Measurements from ENCODE around the gene ATXN7.

Gene ATXN7

GRCh38 chr3:63980019-63980418 is 116.4 kb downstream of the ATXN7 start:
- DNase-seq (ENCODE audit: extremely low read depth in 1 of 2, low read depth in 1 of 2): no peak

- DNase-seq (ENCODE audit: extremely low read depth in 1 of 2, low read depth in 1 of 2): no peak
Observed at GRCh38 chr3:63980830-63981498, 117.3 kb downstream of the ATXN7 start.

GRCh38 chr3:63981980-63982379 is 118.3 kb downstream of the ATXN7 start:
- DNase-seq (ENCODE audit: extremely low read depth in 1 of 2, low read depth in 1 of 2): no peak

GRCh38 chr3:63984391-63984790 is 120.7 kb downstream of the ATXN7 start:
- DNase-seq (ENCODE audit: extremely low read depth in 1 of 2, low read depth in 1 of 2): no peak

- no peak for DNase-seq (ENCODE audit: extremely low read depth in 1 of 2, low read depth in 1 of 2)
Observed at GRCh38 chr3:63986146-63986545, 122.5 kb downstream of the ATXN7 start.

GRCh38 chr3:63986831-63987230 is 123.2 kb downstream of the ATXN7 start:
- no peak for DNase-seq (ENCODE audit: extremely low read depth in 1 of 2, low read depth in 1 of 2)

GRCh38 chr3:63988943-63989342 is 125.3 kb downstream of the ATXN7 start:
- DNase-seq (ENCODE audit: extremely low read depth in 1 of 2, low read depth in 1 of 2): no peak

GRCh38 chr3:63990204-63990603 is 126.5 kb downstream of the ATXN7 start:
- DNase-seq (ENCODE audit: extremely low read depth in 1 of 2, low read depth in 1 of 2): no peak

- no peak for DNase-seq (ENCODE audit: extremely low read depth in 1 of 2, low read depth in 1 of 2)
Observed at GRCh38 chr3:63990733-63991132, 127.1 kb downstream of the ATXN7 start.

GRCh38 chr3:63991666-63992065 is 128.0 kb downstream of the ATXN7 start:
- no peak for DNase-seq (ENCODE audit: extremely low read depth in 1 of 2, low read depth in 1 of 2)

- no peak for DNase-seq (ENCODE audit: extremely low read depth in 1 of 2, low read depth in 1 of 2)
Observed at GRCh38 chr3:63992516-63993209, 129.0 kb downstream of the ATXN7 start.

- peak in 1 of 2 donors; percentile 14 for DNase-seq (ENCODE audit: extremely low read depth in 1 of 2, low read depth in 1 of 2)
Observed at GRCh38 chr3:63993653-63994079, 130.0 kb downstream of the ATXN7 start.

- no peak for DNase-seq (ENCODE audit: extremely low read depth in 1 of 2, low read depth in 1 of 2)
Observed at GRCh38 chr3:63995086-63995485, 131.4 kb downstream of the ATXN7 start.

- no peak for DNase-seq (ENCODE audit: extremely low read depth in 1 of 2, low read depth in 1 of 2)
Observed at GRCh38 chr3:63998852-63999754, 135.4 kb downstream of the ATXN7 start.

- no peak for DNase-seq (ENCODE audit: extremely low read depth in 1 of 2, low read depth in 1 of 2)
Observed at GRCh38 chr3:64000453-64001055, 136.9 kb downstream of the ATXN7 start.

- DNase-seq (ENCODE audit: extremely low read depth in 1 of 2, low read depth in 1 of 2): no peak
Observed at GRCh38 chr3:64002233-64002632, 138.6 kb downstream of the ATXN7 start.

GRCh38 chr3:64003589-64003988 is 139.9 kb downstream of the ATXN7 start:
- DNase-seq (ENCODE audit: extremely low read depth in 1 of 2, low read depth in 1 of 2): no peak

GRCh38 chr3:64008017-64008416 is 144.3 kb downstream of the ATXN7 start:
- no peak for DNase-seq (ENCODE audit: extremely low read depth in 1 of 2, low read depth in 1 of 2)

GRCh38 chr3:64008487-64009351 is 145.1 kb downstream of the ATXN7 start:
- no peak for DNase-seq (ENCODE audit: extremely low read depth in 1 of 2, low read depth in 1 of 2)

GRCh38 chr3:64009528-64009927 is 145.9 kb downstream of the ATXN7 start:
- DNase-seq (ENCODE audit: extremely low read depth in 1 of 2, low read depth in 1 of 2): no peak
